Keratinocyte (primary cell): ENCODE measurements around the gene MYB. TPM values are rescaled to one million over a fixed set of nuclear protein-coding genes. Genes with fewer than 3 reads are reported as not detected.

Experiments
- DNase-seq: peaks from one replicate; pipeline ENCODE4 v3.0.0-alpha.2; 2011; ENCODE audit warnings: low read depth, missing footprints, low spot score
- FAIRE-seq: peaks from 2 replicates; lab custom pipeline; 2011; peaks lifted over from hg19 to GRCh38; lab: Jason Lieb, UNC
- H2AFZ ChIP-seq: 2 replicates; pipeline ENCODE4 v1.6.0; 2012; ENCODE audit warnings: low read length, control low read depth, inconsistent platforms; ENCODE audit not compliant: control insufficient read depth
- H3K27ac ChIP-seq: 2 replicates; pipeline ENCODE4 v1.5.1; 2011; ENCODE audit warnings: low read length; ENCODE audit not compliant: control insufficient read depth, insufficient read depth
- H3K27me3 ChIP-seq: 3 replicates; pipeline ENCODE4 v1.6.0; 2011; ENCODE audit warnings: low read length; ENCODE audit not compliant: control insufficient read depth, insufficient read depth; ENCODE audit errors: extremely low read depth
- H3K36me3 ChIP-seq, 2 experiments: 2 replicates in 1 of 2; 3 replicates in 1 of 2; pipeline ENCODE4 v1.5.1; 2011; ENCODE audit warnings: low read length in 2 of 2, mild to moderate bottlenecking in 1 of 2; ENCODE audit not compliant: control insufficient read depth in 2 of 2, insufficient read depth in 2 of 2; ENCODE audit errors: extremely low read depth in 1 of 2
- H3K4me1 ChIP-seq: 3 replicates; pipeline ENCODE4 v1.5.1; 2011; ENCODE audit warnings: low read length; ENCODE audit not compliant: control insufficient read depth, insufficient read depth; ENCODE audit errors: extremely low read depth
- H3K4me2 ChIP-seq: 3 replicates; pipeline ENCODE4 v1.6.0; 2011; ENCODE audit warnings: low read depth, low read length; ENCODE audit not compliant: control insufficient read depth, insufficient read depth; ENCODE audit errors: extremely low read depth
- H3K4me3 ChIP-seq, 3 experiments: fragments of 200-600 bp in 1 of 3; sonication (generic) in 1 of 3; 2 replicates in 2 of 3; 3 replicates in 1 of 3; pipeline ENCODE4 v1.5.1; 2011 to 2016; ENCODE audit warnings: low read length in 3 of 3, mild to moderate bottlenecking in 3 of 3, control low read depth in 2 of 3, inconsistent platforms in 1 of 3, low read depth in 1 of 3, mixed read lengths in 1 of 3, mixed run types in 1 of 3, moderate library complexity in 1 of 3; ENCODE audit not compliant: control insufficient read depth in 2 of 3, insufficient read depth in 2 of 3; ENCODE audit errors: extremely low read depth in 1 of 3
- H3K79me2 ChIP-seq: 2 replicates; pipeline ENCODE4 v1.6.0; 2012; ENCODE audit warnings: low read length; ENCODE audit not compliant: control insufficient read depth, insufficient read depth
- H3K9ac ChIP-seq: 3 replicates; pipeline ENCODE4 v1.6.0; 2011; ENCODE audit warnings: low read length; ENCODE audit not compliant: control insufficient read depth, insufficient read depth; ENCODE audit errors: extremely low read depth
- H3K9me1 ChIP-seq: 3 replicates; pipeline ENCODE4 v1.6.0; 2011; ENCODE audit warnings: low read length; ENCODE audit not compliant: control insufficient read depth, insufficient read depth; ENCODE audit errors: extremely low read depth
- H3K9me3 ChIP-seq: 2 replicates; pipeline ENCODE4 v1.5.1; 2012; ENCODE audit warnings: low read depth, low read length; ENCODE audit not compliant: control insufficient read depth
- H4K20me1 ChIP-seq: 3 replicates; pipeline ENCODE4 v1.6.0; 2011; ENCODE audit warnings: low read length; ENCODE audit not compliant: control insufficient read depth, insufficient read depth; ENCODE audit errors: extremely low read depth
- CTCF ChIP-seq, 3 experiments: IDR thresholded peaks in 1 of 3; conservative IDR thresholded peaks in 1 of 3; optimal IDR thresholded peaks in 1 of 3; 2 replicates in 2 of 3; 3 replicates in 1 of 3; pipeline versions ENCODE3 to v1.5.1; 2011; ENCODE audit warnings: low read length in 3 of 3, mild to moderate bottlenecking in 3 of 3, moderate library complexity in 2 of 3, control low read depth in 1 of 3, inconsistent platforms in 1 of 3; ENCODE audit not compliant: insufficient read depth in 2 of 3; ENCODE audit errors: extremely low read depth in 1 of 3
- EZH2 ChIP-seq: IDR thresholded peaks from one replicate; pipeline ENCODE4 v1.6.1; 2012; ENCODE audit warnings: inconsistent platforms, mild to moderate bottlenecking, low read length, moderate library complexity
- dilution Hi-C: fragments of 300-500 bp; cut with MboI; formaldehyde crosslinking; loops from one replicate; pipeline ENCODE4 v1.7.0; 2020; ENCODE audit warnings: low sequenced_read_pairs; ENCODE audit not compliant: extremely low pct_ligation_motif_present
- polyA plus RNA-seq, 5 experiments: library from polyadenylated mRNA; depleted of rRNA in 3 of 5; stranded (reverse) in 3 of 5; stranded (forward) in 1 of 5; unstranded in 1 of 5; fragments of >200 nt; gene quantifications; 1 replicate in 1 of 5; 2 replicates in 3 of 5; 3 replicates in 1 of 5; pipeline versions ENCODE4 v1.2.1 to v1.2.3, GENCODE V29; 2011 to 2012; ENCODE audit warnings: missing spikeins in 2 of 5, low read depth in 1 of 5, low replicate concordance in 1 of 5

The MYB gene
- polyA plus RNA-seq, 1 donor (not counting 4 experiments of a cell fraction or from before 2014, with no cell fraction given) = 0.04 TPM

- Histone ChIP-seq H3K4me1 (no peaks in the 10 kb centered on the region), H3K9me1 (no peaks in the 10 kb centered on the region), H2AFZ (no peak overlapping the region), H3K4me2 (no peak overlapping the region), H3K79me2 (no peaks in the 10 kb centered on the region), H3K36me3 (no peaks in the 10 kb centered on the region), H3K27ac (no peak overlapping the region), H4K20me1 (no peaks in the 10 kb centered on the region), H3K27me3 (no peaks in the 10 kb centered on the region), H3K4me3 (no peak overlapping the region), H3K9ac (no peak overlapping the region), H3K9me3 (no peaks in the 10 kb centered on the region)
- dilution Hi-C loops = no loop called here
- FAIRE-seq (no peak), DNase-seq (no peak)
- TF ChIP-seq CTCF (optimal IDR thresholded peaks at IDR 0.05 in 1 of 3, IDR thresholded peaks at IDR 0.05 in 1 of 3, conservative IDR thresholded peaks at IDR 0.05 in 1 of 3; ENCODE audit: extremely low read depth in 1 of 3, insufficient read depth in 2 of 3, low read length in 3 of 3) (no peak), EZH2 (no peak)
These were observed 52.8 kb downstream of the MYB start for GRCh38 chr6:135233686-135234491.

- dilution Hi-C loops = no loop called here
- H3K9me1 ChIP-seq = no peaks in the 10 kb centered on the region
- TF ChIP-seq EZH2 = no peak
- TF ChIP-seq CTCF (optimal IDR thresholded peaks at IDR 0.05 in 1 of 3, IDR thresholded peaks at IDR 0.05 in 1 of 3, conservative IDR thresholded peaks at IDR 0.05 in 1 of 3; ENCODE audit: extremely low read depth in 1 of 3, insufficient read depth in 2 of 3, low read length in 3 of 3) = no peak
- H3K27me3 ChIP-seq = no peaks in the 10 kb centered on the region
- FAIRE-seq (no peak), DNase-seq (no peak)
- H3K79me2 ChIP-seq = no peaks in the 10 kb centered on the region
- H3K4me2 ChIP-seq = no peak overlapping the region
- no peaks in the 10 kb centered on the region for H3K36me3 ChIP-seq
- H4K20me1 ChIP-seq = no peaks in the 10 kb centered on the region
- no peak overlapping the region for H3K9ac ChIP-seq
- no peak overlapping the region for H3K4me3 ChIP-seq
- no peaks in the 10 kb centered on the region for H3K9me3 ChIP-seq
- H3K4me1 ChIP-seq = no peaks in the 10 kb centered on the region
- H3K27ac ChIP-seq = no peak overlapping the region
- H2AFZ ChIP-seq = no peak overlapping the region
These were observed 53.3 kb downstream of the MYB start for GRCh38 chr6:135234492-135234780.
